ENCODE data around the gene COL9A1.
A peak's percentile ranks its signal among the peaks of the same experiment; 100 is the strongest.

Gene COL9A1

DNA sequence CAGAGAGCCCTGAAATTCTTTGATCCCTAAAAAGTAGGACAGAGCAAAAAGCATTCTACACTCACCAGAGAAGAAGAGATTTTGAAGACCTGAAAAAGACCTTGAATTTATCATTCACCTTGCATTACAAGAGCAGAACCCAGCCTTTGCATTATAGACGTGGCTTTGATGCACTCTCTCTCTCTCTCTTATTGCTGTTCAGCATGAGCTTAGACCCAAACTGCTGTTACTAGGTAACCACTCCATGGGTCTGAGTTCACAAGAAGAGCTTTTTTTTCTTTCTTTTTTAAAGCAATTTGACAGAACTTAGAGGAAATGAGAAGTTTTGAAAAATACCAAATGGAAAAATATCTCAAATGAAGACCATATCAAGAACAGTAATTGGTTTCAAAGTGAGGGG lies 44.4 kb downstream of the COL9A1 start:
- TF ChIP-seq CTCF (IDR thresholded peaks at IDR 0.05) (no peak), ZFX (IDR thresholded peaks at IDR 0.05; ENCODE audit: borderline replicate concordance) (no peak)
- no peak overlapping the region for H3K27ac ChIP-seq

GRCh38 chr6:70257768-70258273 lies 45.1 kb downstream of the COL9A1 start:
- no peak overlapping the region for H3K27ac ChIP-seq
- TF ChIP-seq CTCF (IDR thresholded peaks at IDR 0.05) (no peak), ZFX (IDR thresholded peaks at IDR 0.05; ENCODE audit: borderline replicate concordance) (no peak)

DNA sequence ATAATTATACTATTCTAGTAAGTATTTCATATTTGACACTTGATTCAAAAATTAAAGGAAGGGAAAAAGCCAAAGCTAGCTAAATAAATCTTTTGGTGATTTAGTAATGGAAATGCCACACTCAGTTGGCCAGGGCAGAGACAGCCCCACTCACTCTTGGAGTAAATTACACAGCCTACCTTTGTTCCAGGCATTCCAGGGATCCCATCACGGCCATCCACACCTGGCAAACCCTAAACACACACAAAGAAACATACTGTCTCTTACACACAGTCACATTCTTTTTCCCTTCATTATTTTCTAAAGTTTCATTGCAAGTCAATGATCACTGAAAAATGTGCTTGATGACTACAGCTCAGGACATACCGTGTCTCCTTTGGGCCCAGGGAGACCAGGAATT lies 48.1 kb downstream of the COL9A1 start:
- TF ChIP-seq CTCF (IDR thresholded peaks at IDR 0.05), result no peak
- no peak for TF ChIP-seq ZFX (IDR thresholded peaks at IDR 0.05; ENCODE audit: borderline replicate concordance)
- no peak overlapping the region for H3K27ac ChIP-seq

- no peak for TF ChIP-seq ZFX (IDR thresholded peaks at IDR 0.05; ENCODE audit: borderline replicate concordance)
- TF ChIP-seq CTCF (IDR thresholded peaks at IDR 0.05), result no peak
- H3K27ac ChIP-seq, result no peak overlapping the region
Observed at GRCh38 chr6:70253923-70254322, 49.0 kb downstream of the COL9A1 start.

DNA sequence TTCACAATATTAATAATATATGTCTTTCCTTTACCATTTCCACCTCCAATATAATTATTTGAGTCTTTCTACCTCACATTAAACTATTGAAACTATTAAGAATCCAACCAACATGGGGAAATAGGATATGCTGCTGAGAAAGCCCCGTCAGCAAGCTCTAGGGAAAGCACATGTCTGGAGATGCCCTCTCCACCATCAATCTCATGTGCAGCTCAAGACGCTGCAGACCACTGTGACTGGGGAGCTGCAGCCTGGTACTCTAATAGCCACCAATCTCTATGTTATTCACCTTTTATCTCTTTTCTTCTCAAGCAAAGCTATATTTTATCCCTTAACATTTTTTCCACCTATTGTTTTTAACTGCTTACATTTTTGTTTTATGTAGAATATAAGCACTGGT lies 50.3 kb downstream of the COL9A1 start:
- TF ChIP-seq ZFX (IDR thresholded peaks at IDR 0.05; ENCODE audit: borderline replicate concordance), result no peak
- TF ChIP-seq CTCF (IDR thresholded peaks at IDR 0.05), result no peak
- H3K27ac ChIP-seq, result no peak overlapping the region

DNA sequence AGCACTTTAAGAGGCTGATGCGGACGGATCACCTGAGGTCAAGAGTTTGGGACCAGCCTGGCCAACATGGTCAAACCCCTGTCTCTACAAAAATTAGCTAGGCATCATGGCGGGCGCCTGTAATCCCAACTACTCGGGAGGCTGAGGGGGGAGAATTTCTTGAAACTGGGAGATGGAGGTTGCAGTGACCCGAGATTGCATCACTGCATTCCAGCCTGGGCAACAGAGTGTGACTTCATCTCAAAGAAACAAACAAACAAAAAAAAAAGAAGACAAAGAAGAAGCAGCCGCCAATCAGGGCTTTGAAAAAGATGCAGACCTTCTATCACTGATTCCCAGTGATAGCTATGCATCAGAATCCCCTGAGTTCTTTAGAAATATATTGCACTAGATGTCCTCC lies 56.8 kb downstream of the COL9A1 start:
- TF ChIP-seq CTCF (IDR thresholded peaks at IDR 0.05) (no peak), ZFX (IDR thresholded peaks at IDR 0.05; ENCODE audit: borderline replicate concordance) (no peak)
- no peak overlapping the region for H3K27ac ChIP-seq

- TF ChIP-seq CTCF (IDR thresholded peaks at IDR 0.05) (peak; percentile 31; the same call in 1 of the 2 replicates), ZFX (IDR thresholded peaks at IDR 0.05; ENCODE audit: borderline replicate concordance) (no peak)
- H3K27ac ChIP-seq, result peak overlapping the region; percentile 67
Observed at GRCh38 chr6:70241991-70242420, 60.9 kb downstream of the COL9A1 start.
